GM12878 (cell line): ENCODE measurements around the gene CHMP4B.

Experiments used
- CEBPB ChIP-seq, 2 experiments: fragments of 150-350 bp in 1 of 2; IDR thresholded peaks; 2 replicates each; pipeline ENCODE4 v1.6.1; 2012 to 2014; ENCODE audit warnings: low read depth in 2 of 2, low read length in 2 of 2, borderline replicate concordance in 1 of 2, inconsistent platforms in 1 of 2
- CHD1 ChIP-seq: IDR thresholded peaks from 2 replicates; pipeline ENCODE4 v1.6.1; 2012; ENCODE audit warnings: low read depth, low read length, improper control_type of control experiment
- CHD2 ChIP-seq: IDR thresholded peaks from 2 replicates; pipeline ENCODE4 v1.6.1; 2011; ENCODE audit warnings: low read depth, low read length, improper control_type of control experiment, borderline replicate concordance
- CREB1 ChIP-seq: IDR thresholded peaks from 2 replicates; pipeline ENCODE4 v1.6.1; 2012; ENCODE audit warnings: low read depth, mild to moderate bottlenecking, inconsistent platforms
- CTCF ChIP-seq, 3 experiments: IDR thresholded peaks in 2 of 3; conservative IDR thresholded peaks in 1 of 3; 2 replicates each; pipeline ENCODE4 v1.5.1; 2011; ENCODE audit warnings: low read depth in 3 of 3, low read length in 3 of 3, mild to moderate bottlenecking in 3 of 3, control low read depth in 2 of 3, moderate library complexity in 2 of 3, inconsistent platforms in 1 of 3, mixed read lengths in 1 of 3; ENCODE audit not compliant: control insufficient read depth in 2 of 3, insufficient read depth in 1 of 3; ENCODE audit errors: extremely low read depth in 1 of 3
- JUNB ChIP-seq: IDR thresholded peaks from 2 replicates; pipeline ENCODE4 v1.6.1; 2016; ENCODE audit warnings: antibody characterized with exemption, mild to moderate bottlenecking
- POLR2AphosphoS2 ChIP-seq: IDR thresholded peaks from 2 replicates; pipeline ENCODE4 v1.6.1; 2011; ENCODE audit warnings: low read depth, mild to moderate bottlenecking, low read length, improper control_type of control experiment, moderate library complexity
- RAD21 ChIP-seq: IDR thresholded peaks from 2 replicates; pipeline ENCODE4 v1.6.1; 2011; ENCODE audit warnings: mild to moderate bottlenecking, low read depth, low read length, moderate library complexity; ENCODE audit not compliant: insufficient read depth
- RFX5 ChIP-seq: IDR thresholded peaks from 2 replicates; pipeline ENCODE4 v1.6.1; 2011; ENCODE audit warnings: low read depth, low read length, improper control_type of control experiment
- STAT3 ChIP-seq: IDR thresholded peaks from 2 replicates; pipeline ENCODE4 v1.6.1; 2011; ENCODE audit warnings: low read depth, low read length, improper control_type of control experiment

- TF ChIP-seq STAT3 = no peak
- TF ChIP-seq CTCF (IDR thresholded peaks at IDR 0.05 in 2 of 3, conservative IDR thresholded peaks at IDR 0.05 in 1 of 3; ENCODE audit: control insufficient read depth in 2 of 3, extremely low read depth in 1 of 3, insufficient read depth in 1 of 3, low read depth in 3 of 3, low read length in 3 of 3) = no peak
- TF ChIP-seq RFX5 = no peak
- no peak for TF ChIP-seq CREB1
- TF ChIP-seq POLR2AphosphoS2 = no peak
- TF ChIP-seq JUNB = no peak
- no peak for TF ChIP-seq RAD21
- no peak for TF ChIP-seq CEBPB (IDR thresholded peaks at IDR 0.05; ENCODE audit: borderline replicate concordance in 1 of 2, low read depth in 2 of 2, low read length in 2 of 2)
- TF ChIP-seq CHD1 = no peak
- TF ChIP-seq CHD2 = no peak
These were observed 67.4 kb downstream of the CHMP4B start for GRCh38 chr20:33878583-33878982.
